GM19455 (cell line): Measurements from ENCODE around the gene ZNF492.
"Not testable (repeated sequence)": the region's sequence is repeated elsewhere in the genome, so short reads cannot be mapped to it uniquely, and the experiment has no call there.

Source experiments
- ATAC-seq: cut with Tn5 transposase; IDR thresholded peaks from one replicate; pipeline ENCODE4 v1.9.1; 2021; ENCODE audit not compliant: unreplicated experiment

The ZNF492 gene

GRCh38 chr19:22633706-22634449, at the start of gene ZNF492:
TSS of gene ZNF492 (plus strand) at chr19:22634324. CDS start at chr19:22653400, 19,076 bp downstream.
- not testable (repeated sequence) for ATAC-seq

GRCh38 chr19:22595422-22595821, 38.7 kb upstream of the ZNF492 start:
- no peak for ATAC-seq

GRCh38 chr19:22595918-22596341, 38.2 kb upstream of the ZNF492 start:
- no peak for ATAC-seq

GRCh38 chr19:22600690-22601648, 33.2 kb upstream of the ZNF492 start:
- ATAC-seq, result no peak

- ATAC-seq, result no peak
Observed at GRCh38 chr19:22601906-22602630, 32.1 kb upstream of the ZNF492 start.

GRCh38 chr19:22602631-22603272, 31.4 kb upstream of the ZNF492 start:
- ATAC-seq, result no peak

GRCh38 chr19:22603518-22604440, 30.3 kb upstream of the ZNF492 start:
- no peak for ATAC-seq

- ATAC-seq, result no peak
Observed at GRCh38 chr19:22604571-22605274, 29.4 kb upstream of the ZNF492 start.

- no peak for ATAC-seq
Observed at GRCh38 chr19:22605275-22606211, 28.6 kb upstream of the ZNF492 start.

- ATAC-seq, result no peak
Observed at GRCh38 chr19:22606212-22606553, 27.9 kb upstream of the ZNF492 start.

- ATAC-seq, result no peak
Observed at GRCh38 chr19:22606954-22607652, 27.0 kb upstream of the ZNF492 start.

GRCh38 chr19:22607653-22608430, 26.3 kb upstream of the ZNF492 start:
- ATAC-seq, result no peak

- no peak for ATAC-seq
Observed at GRCh38 chr19:22608441-22608840, 25.7 kb upstream of the ZNF492 start.

GRCh38 chr19:22609630-22610029, 24.5 kb upstream of the ZNF492 start:
- no peak for ATAC-seq

GRCh38 chr19:22610121-22610520, 24.0 kb upstream of the ZNF492 start:
- no peak for ATAC-seq

- no peak for ATAC-seq
Observed at GRCh38 chr19:22612316-22612715, 21.8 kb upstream of the ZNF492 start.

GRCh38 chr19:22616659-22617058, 17.5 kb upstream of the ZNF492 start:
- ATAC-seq, result no peak
